Measurements from ENCODE around the gene SMIM3.

The SMIM3 gene

GRCh38 chr5:150774145-150774544, 4.4 kb upstream of the SMIM3 start:
- no peaks in the 10 kb centered on the region for H3K36me3 ChIP-seq (ENCODE audit: low read length)
- no peak for TF ChIP-seq EZH2phosphoT487 (conservative IDR thresholded peaks at IDR 0.05; ENCODE audit: low read length)
- TF ChIP-seq, protein P1, sequence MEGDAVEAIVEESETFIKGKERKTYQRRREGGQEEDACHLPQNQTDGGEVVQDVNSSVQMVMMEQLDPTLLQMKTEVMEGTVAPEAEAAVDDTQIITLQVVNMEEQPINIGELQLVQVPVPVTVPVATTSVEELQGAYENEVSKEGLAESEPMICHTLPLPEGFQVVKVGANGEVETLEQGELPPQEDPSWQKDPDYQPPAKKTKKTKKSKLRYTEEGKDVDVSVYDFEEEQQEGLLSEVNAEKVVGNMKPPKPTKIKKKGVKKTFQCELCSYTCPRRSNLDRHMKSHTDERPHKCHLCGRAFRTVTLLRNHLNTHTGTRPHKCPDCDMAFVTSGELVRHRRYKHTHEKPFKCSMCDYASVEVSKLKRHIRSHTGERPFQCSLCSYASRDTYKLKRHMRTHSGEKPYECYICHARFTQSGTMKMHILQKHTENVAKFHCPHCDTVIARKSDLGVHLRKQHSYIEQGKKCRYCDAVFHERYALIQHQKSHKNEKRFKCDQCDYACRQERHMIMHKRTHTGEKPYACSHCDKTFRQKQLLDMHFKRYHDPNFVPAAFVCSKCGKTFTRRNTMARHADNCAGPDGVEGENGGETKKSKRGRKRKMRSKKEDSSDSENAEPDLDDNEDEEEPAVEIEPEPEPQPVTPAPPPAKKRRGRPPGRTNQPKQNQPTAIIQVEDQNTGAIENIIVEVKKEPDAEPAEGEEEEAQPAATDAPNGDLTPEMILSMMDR (IDR thresholded peaks at IDR 0.05; ENCODE audit: insufficient read depth, low read length, poor library complexity, severe bottlenecking) = no peak
- no peak overlapping the region for H3K9ac ChIP-seq (ENCODE audit: low read length)
- H3K27me3 ChIP-seq (ENCODE audit: low read length) = no peaks in the 10 kb centered on the region
- H3F3A ChIP-seq (ENCODE audit: insufficient read depth) = no peaks in the 10 kb centered on the region
- no peaks in the 10 kb centered on the region for H3K9me3 ChIP-seq (ENCODE audit: insufficient read depth, low read length)
- no peak overlapping the region for H2AFZ ChIP-seq (ENCODE audit: low read depth, low read length, severe bottlenecking)
- no peak overlapping the region for H3K4me2 ChIP-seq (ENCODE audit: low read depth, low read length, poor library complexity, severe bottlenecking)
- no peaks in the 10 kb centered on the region for H3K9me2 ChIP-seq (replicated peaks; ENCODE audit: insufficient read depth, low read length)
- no peaks in the 10 kb centered on the region for H3K79me2 ChIP-seq (ENCODE audit: insufficient read depth, low read length)
- H4K20me1 ChIP-seq (ENCODE audit: low read depth, low read length) = no peaks in the 10 kb centered on the region
- no peak overlapping the region for H3K27ac ChIP-seq (ENCODE audit: low read depth, low read length)
- H3K4me3 ChIP-seq (ENCODE audit: insufficient read depth, low read length, poor library complexity, severe bottlenecking) = no peak overlapping the region

DNA sequence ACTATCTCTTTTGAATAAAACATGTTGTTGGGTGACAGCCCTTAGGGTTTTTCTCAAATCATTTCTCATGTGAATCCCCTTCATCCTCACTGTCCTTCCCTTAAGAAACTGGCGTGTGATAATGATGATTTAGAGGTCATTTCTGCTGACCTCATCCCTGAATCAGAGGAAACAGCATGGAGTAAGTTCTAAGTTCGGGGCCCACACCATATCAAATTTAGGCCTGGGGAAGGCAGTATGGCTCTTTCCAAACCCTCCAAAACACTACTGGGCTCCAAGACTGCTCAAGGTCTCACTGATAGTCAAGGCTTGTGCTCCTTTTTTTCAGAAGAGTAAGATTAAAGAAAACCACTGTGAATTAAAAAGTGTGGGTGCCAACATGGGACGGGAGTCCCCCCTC, 872 bp upstream of the SMIM3 start:
- Histone ChIP-seq H3K9me2 (replicated peaks; ENCODE audit: insufficient read depth, low read length) (no peaks in the 10 kb centered on the region), H3K9ac (ENCODE audit: low read length) (no peak overlapping the region), H3K4me3 (ENCODE audit: insufficient read depth, low read length, poor library complexity, severe bottlenecking) (no peak overlapping the region), H3K4me2 (ENCODE audit: low read depth, low read length, poor library complexity, severe bottlenecking) (no peak overlapping the region), H3K27me3 (ENCODE audit: low read length) (no peaks in the 10 kb centered on the region), H3K9me3 (ENCODE audit: insufficient read depth, low read length) (no peaks in the 10 kb centered on the region), H3K79me2 (ENCODE audit: insufficient read depth, low read length) (no peaks in the 10 kb centered on the region), H2AFZ (ENCODE audit: low read depth, low read length, severe bottlenecking) (no peak overlapping the region), H4K20me1 (ENCODE audit: low read depth, low read length) (no peaks in the 10 kb centered on the region), H3K36me3 (ENCODE audit: low read length) (no peaks in the 10 kb centered on the region), H3F3A (ENCODE audit: insufficient read depth) (no peaks in the 10 kb centered on the region), H3K27ac (ENCODE audit: low read depth, low read length) (no peak overlapping the region)
- TF ChIP-seq, protein P1 (IDR thresholded peaks at IDR 0.05; ENCODE audit: insufficient read depth, low read length, poor library complexity, severe bottlenecking) = no peak
- TF ChIP-seq EZH2phosphoT487 (conservative IDR thresholded peaks at IDR 0.05; ENCODE audit: low read length) = no peak

- no peak overlapping the region for H3K4me3 ChIP-seq (ENCODE audit: insufficient read depth, low read length, poor library complexity, severe bottlenecking)
- H3K27me3 ChIP-seq (ENCODE audit: low read length) = no peaks in the 10 kb centered on the region
- no peak overlapping the region for H3K27ac ChIP-seq (ENCODE audit: low read depth, low read length)
- H2AFZ ChIP-seq (ENCODE audit: low read depth, low read length, severe bottlenecking) = no peak overlapping the region
- H3K79me2 ChIP-seq (ENCODE audit: insufficient read depth, low read length) = no peaks in the 10 kb centered on the region
- TF ChIP-seq EZH2phosphoT487 (conservative IDR thresholded peaks at IDR 0.05; ENCODE audit: low read length) = no peak
- TF ChIP-seq, protein P1 (IDR thresholded peaks at IDR 0.05; ENCODE audit: insufficient read depth, low read length, poor library complexity, severe bottlenecking) = no peak
- no peak overlapping the region for H3K9ac ChIP-seq (ENCODE audit: low read length)
- H3K36me3 ChIP-seq (ENCODE audit: low read length) = no peaks in the 10 kb centered on the region
- no peaks in the 10 kb centered on the region for H3K9me2 ChIP-seq (replicated peaks; ENCODE audit: insufficient read depth, low read length)
- no peak overlapping the region for H3K4me2 ChIP-seq (ENCODE audit: low read depth, low read length, poor library complexity, severe bottlenecking)
- no peaks in the 10 kb centered on the region for H3K9me3 ChIP-seq (ENCODE audit: insufficient read depth, low read length)
- H3F3A ChIP-seq (ENCODE audit: insufficient read depth) = no peaks in the 10 kb centered on the region
- H4K20me1 ChIP-seq (ENCODE audit: low read depth, low read length) = no peaks in the 10 kb centered on the region
Observed at GRCh38 chr5:150778088-150778516, 455 bp upstream of the SMIM3 start.
